K562 (cell line): ENCODE data around the gene ACTL9. TPM values are rescaled to one million over a fixed set of nuclear protein-coding genes. Genes with fewer than 3 reads are reported as not detected.

Source experiments
- C11orf30 ChIP-seq: fragments of 450-650 bp; IDR thresholded peaks from 2 replicates; pipeline ENCODE4 v1.6.1; 2016; ENCODE audit warnings: low read depth, mild to moderate bottlenecking
- GATAD2A ChIP-seq: fragments of 450-650 bp; IDR thresholded peaks from 2 replicates; pipeline ENCODE4 v1.6.1; 2017
- MGA ChIP-seq: fragments of 450-650 bp; IDR thresholded peaks from 2 replicates; pipeline ENCODE4 v1.6.1; 2016; ENCODE audit warnings: mild to moderate bottlenecking, moderate library complexity
- NFXL1 ChIP-seq: fragments of 450-650 bp; formaldehyde crosslinking; IDR thresholded peaks from 2 replicates; pipeline ENCODE4 v1.4.0; 2021; ENCODE audit warnings: mild to moderate bottlenecking
- SRF ChIP-seq, 2 experiments: fragments of 250-450, 450-650 bp in 1 of 2; sonication (Bioruptor Pico) in 1 of 2; sonication (generic) in 1 of 2; formaldehyde crosslinking; IDR thresholded peaks; 2 replicates each; pipeline versions ENCODE4 v1.5.0 to v1.5.1; 2020 to 2022; ENCODE audit warnings: mild to moderate bottlenecking in 1 of 2, missing genetic modification reagents in 1 of 2
- polyA plus RNA-seq, 8 experiments: library from polyadenylated mRNA; depleted of rRNA in 4 of 8; stranded (reverse) in 5 of 8; unstranded in 3 of 8; fragments of >200 nt; fragmentation: Nextera tagmentation in 2 of 8; fragmentation: Illumina TruSeq in 1 of 8; extraction: Ambion mirVana in 2 of 8; extraction: Trizol in 1 of 8; gene quantifications; 2 replicates each; pipeline versions ENCODE4 v1.2.1 to v1.2.3, GENCODE V29; 2011 to 2014; ENCODE audit warnings: inconsistent platforms in 1 of 8, missing spikeins in 1 of 8
- total RNA-seq, 7 experiments: library from RNA; depleted of rRNA in 6 of 7; stranded (reverse); fragments of >200 nt in 6 of 7; fragmentation: Illumina TruSeq in 2 of 7; extraction: Trizol in 2 of 7; gene quantifications; 2 replicates each; pipeline versions ENCODE4 v1.2.1 to v1.2.3, GENCODE V29; 2011 to 2021; ENCODE audit warnings: low replicate concordance in 1 of 7

Gene ACTL9
- total and polyA plus RNA-seq, 9 of the 15 experiments (the other 6 are each of a cell fraction or from before 2014, with no cell fraction given) = not detected

- TF ChIP-seq MGA = no peak
- 0 out of 4 replicates have a peak, but pooled peaks of 1 of the 2 experiments have one; percentile 49 for TF ChIP-seq SRF (CRISPR knock-in tag; IDR thresholded peaks at IDR 0.05)
- no peak for TF ChIP-seq GATAD2A
- TF ChIP-seq NFXL1 = no peak
- no peak for TF ChIP-seq C11orf30
These were observed 31.7 kb downstream of the ACTL9 start (continued) for GRCh38 chr19:8666814-8667405.
